T-helper 9 cell (primary cell): ENCODE data around the gene IL3.

Experiments used
- DNase-seq: peaks from one replicate; pipeline ENCODE4 v3.0.0-alpha.2; 2020
- total RNA-seq, 2 donors: gene quantifications; one replicate each; lab custom pipeline; 2026; lab: John Stamatoyannopoulos, UW

Gene IL3, protein sequence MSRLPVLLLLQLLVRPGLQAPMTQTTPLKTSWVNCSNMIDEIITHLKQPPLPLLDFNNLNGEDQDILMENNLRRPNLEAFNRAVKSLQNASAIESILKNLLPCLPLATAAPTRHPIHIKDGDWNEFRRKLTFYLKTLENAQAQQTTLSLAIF
- total RNA-seq: 0 reads per million in 2 donors

DNA sequence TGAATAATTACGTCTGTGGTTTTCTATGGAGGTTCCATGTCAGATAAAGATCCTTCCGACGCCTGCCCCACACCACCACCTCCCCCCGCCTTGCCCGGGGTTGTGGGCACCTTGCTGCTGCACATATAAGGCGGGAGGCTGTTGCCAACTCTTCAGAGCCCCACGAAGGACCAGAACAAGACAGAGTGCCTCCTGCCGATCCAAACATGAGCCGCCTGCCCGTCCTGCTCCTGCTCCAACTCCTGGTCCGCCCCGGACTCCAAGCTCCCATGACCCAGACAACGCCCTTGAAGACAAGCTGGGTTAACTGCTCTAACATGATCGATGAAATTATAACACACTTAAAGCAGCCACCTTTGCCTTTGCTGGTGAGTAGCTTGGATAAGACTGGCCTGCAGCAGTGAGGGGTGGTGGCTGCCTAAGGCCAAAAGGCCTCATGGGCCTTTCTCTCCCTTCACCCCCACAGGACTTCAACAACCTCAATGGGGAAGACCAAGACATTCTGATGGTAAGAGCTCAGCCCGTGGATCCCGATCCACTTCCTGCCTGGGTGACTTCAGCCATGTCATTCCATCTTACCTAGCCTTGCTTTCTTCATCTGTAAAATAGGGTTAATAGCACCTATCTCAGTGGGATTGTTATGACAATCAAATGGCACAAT, at the start of gene IL3:
TSS of gene IL3 (plus strand) at position 155 of the 661 bp plus-strand sequence. CDS start at position 207, 52 bp downstream.
- DNase-seq: no peak

- DNase-seq: no peak
These were observed 49.4 kb upstream of the IL3 start for GRCh38 chr5:132010989-132011621.

- DNase-seq: peak; percentile 48
These were observed 48.7 kb upstream of the IL3 start, which contains the start of gene ACSL6 for GRCh38 chr5:132011622-132012343. TSS of gene ACSL6 (minus strand) at chr5:132011658. CDS start at chr5:132011553, 105 bp downstream.

- no peak for DNase-seq
These were observed 48.0 kb upstream of the IL3 start for GRCh38 chr5:132012371-132013005.

GRCh38 chr5:132013006-132013689, 47.3 kb upstream of the IL3 start:
- DNase-seq: no peak

GRCh38 chr5:132013711-132014110, 46.7 kb upstream of the IL3 start:
- no peak for DNase-seq

DNA sequence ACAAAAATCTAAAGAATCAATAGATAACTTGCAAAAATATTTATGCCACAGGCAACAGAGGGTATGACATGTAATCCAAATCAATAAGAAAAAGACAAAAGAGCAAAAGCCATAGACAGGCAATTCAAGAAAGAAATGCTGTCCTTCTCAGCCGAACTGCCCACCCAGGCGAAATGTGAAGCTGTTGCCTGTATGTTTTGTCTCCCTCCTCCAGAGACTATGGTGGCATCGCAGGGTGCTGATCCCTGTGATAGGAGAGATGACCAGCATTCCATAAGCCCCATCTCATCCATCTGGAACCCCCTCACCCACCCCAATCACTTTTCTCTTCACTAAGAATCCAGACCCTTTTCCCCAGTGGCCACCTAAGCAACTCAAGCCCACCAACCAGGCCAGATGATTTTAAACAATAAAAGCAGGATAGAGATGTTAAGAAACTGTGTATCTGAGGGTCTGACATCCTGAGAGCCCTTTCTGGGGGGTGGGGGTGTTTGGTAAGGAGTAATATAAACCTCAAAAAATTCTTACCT, 43.7 kb upstream of the IL3 start:
- no peak for DNase-seq

DNA sequence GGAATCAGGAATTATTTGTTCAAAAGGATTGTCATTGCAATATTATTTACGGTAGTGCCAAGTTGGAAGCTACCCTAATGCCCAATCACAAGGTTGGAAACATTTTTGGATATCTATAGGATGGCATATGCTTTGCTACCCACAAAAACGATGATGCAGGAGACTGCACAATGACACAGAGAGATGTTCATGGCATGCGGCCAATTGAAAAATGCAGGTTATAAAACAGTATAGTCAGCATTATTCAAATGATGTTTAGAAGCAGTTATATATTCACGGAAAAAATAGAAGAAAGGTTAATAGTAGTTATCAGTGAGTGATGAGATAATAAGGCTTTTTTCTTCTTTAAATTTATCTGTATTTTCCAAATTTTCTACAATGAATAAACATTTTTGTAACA, 43.1 kb upstream of the IL3 start:
- DNase-seq: no peak

- no peak for DNase-seq
These were observed 42.5 kb upstream of the IL3 start for GRCh38 chr5:132017738-132018625.

DNA sequence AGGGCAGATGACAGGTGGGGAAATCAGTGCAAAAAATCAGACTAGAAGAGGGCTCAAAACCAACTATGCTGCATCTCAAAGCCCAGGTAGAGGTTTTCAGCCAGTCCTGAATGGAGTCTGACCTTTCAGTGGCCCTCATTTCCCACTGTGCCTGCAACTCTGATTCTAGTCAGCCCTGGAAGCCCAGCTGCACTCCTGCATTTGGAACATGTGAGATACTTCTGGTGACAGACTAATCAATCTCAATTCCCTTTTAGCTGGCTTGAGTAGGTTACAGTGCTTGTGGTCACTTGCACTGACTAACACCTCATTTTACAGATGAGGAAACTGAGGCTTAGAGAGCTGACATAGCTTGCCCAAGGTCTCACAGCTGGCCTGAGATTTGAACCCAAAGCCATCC, 41.1 kb upstream of the IL3 start:
- DNase-seq: no peak

- peak; percentile 49 for DNase-seq
These were observed 40.4 kb upstream of the IL3 start for GRCh38 chr5:132019857-132020555.

DNA sequence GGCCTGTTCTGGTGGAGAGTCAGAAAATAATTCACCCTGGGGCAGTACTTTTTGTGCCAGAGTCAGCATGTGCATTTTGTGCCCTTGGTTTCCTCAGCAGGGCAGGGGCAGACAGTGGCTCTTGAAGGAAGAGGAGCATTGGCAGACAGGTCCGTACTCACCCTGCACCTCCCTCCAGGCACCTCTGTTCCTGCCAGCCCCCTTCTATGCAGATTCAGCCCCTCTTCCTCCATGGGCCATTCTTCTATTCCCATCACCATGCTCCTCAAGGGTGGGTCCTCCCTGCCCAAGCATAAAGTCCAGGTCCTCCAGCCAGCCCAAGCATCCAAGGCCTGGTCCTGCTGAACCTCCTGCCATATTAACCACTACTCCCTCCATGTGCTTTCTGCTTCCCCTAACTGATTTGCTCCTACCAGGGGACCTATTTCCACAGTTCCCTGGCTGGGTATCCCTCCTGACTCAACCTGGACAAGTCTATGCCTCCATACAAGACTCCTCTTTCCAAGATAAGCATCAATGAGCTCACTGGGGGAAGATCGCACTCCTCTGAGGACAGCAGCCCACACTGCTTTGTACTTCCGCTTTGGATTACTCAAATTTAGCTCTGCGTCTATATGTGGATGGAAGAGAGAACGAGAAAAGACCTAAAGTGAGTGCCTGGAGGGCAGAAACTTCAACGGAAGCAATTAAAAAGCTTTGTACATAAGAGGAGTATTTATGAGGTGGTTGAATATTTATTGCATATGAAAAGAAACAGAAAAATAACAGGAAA, 39.7 kb upstream of the IL3 start:
- no peak for DNase-seq

DNA sequence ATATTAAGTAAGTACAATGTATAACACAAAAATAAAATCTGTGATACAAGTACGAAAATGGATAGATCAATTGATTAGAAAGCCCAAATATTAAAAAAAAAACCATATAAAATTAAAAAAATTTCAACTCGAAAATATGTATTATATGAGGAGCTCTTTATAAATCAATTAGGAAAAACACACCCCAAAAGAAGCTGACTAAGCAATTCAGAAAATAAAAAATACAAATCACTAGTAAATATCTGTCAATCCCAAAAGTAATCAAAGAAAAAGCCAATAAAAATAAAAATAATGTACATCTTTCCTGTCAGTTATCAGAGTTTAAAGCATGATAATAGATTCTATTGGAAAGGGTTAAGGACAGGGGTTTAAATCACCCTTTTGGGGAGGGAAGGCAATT, 38.8 kb upstream of the IL3 start:
- DNase-seq: no peak

DNA sequence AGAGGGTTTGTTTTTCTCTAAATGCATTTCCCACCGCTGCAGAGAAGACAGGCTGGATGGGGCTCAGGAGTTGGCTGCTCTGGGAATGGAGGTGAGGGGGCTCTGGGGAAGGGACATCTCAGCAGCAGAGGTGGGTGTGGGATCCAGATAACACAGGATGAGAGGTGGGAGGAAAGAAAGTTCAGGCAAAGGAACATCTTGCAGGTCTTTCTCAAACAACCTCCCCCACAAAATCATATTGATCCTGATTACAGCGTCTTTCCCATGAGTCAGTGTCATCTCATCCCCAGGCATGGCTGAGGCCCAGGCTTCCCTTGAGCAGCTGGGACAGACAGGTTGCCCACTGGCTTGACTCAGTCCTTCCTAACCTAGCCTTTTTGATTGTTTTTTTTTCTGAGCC, 37.7 kb upstream of the IL3 start:
- DNase-seq: no peak

DNA sequence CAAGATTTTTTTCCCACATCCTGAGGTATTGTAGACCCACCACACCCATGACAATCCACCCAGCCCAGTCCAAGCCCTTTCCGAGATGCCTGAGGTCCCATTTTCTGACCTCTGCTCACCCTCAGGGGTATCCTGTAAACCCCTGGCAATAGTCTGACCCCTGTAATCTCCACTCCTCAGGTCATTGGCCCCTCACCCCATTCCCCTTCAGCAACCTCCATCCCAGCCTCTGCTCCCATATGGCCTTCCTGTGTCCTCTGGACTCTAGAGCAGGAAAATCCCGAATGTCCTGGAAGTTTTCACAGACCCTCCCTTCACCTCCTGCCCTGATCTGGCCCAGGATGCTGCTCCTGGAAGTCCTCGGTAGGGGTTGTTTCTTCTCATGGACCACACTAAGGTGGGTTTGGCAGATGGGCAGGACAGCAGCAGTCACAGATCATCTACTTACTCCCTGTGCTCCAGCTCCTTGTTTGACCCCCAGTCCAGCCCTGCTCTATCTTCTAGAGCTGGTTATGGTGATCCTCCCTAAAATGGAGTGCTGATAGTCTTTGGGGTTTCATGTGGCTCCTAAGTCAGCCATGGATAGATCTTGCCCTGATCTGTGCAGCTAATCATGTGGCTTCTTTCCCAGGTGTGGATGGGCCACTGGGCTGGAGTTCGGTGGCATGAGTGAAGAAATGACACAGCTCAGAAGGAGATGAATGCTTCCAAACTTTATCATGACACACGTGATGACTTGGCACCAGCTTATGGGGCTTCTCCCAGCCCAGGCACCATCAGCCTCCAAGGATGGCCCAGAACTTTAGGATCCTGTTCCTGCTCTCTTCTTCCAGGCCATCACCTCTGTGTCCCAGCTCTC, 37.0 kb upstream of the IL3 start:
- no peak for DNase-seq

DNA sequence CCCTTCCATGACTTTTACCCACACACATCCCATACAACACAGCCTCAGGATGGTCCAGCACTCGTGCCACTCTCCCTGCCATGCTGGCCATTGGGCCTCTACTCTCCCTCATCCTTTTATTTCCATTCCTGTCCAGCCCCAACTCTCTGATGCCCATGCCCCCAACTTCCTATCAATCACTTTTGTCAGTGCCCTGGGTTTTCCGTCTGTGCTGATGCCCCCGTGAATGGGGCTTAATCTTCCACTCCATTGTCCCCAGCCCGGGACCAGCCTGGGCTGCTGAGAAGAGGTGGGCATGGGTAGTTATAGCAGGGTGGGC, 36.4 kb upstream of the IL3 start:
- DNase-seq: no peak

DNA sequence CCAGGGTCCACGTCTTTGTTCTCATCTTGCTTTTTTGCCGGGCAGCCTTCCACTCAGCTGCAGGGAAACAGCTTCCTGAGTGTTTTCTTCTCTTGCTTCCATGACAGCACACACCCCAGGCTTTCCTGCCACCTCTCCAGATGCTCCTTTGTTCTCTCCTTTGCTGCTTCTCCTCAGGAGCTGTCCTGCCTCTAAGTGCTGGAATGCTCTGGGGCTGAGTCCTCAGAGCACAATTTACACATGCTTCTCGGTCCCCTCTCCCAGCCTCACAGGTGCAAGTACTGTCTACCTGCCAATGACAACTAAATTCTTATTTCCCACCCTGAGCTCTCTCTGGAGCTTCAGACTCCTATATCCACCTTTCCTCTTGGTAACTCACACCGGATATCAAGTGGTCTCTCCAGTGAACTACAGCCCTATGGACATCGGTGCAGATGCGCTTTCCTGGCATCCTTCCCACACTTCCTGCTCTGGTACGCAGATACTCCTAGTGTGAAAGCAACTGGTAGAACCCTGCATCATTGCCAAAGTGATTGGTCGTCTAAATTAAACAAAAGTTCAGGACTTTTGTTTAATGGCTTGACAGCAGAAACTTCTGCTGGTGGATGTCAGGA, 35.6 kb upstream of the IL3 start:
- DNase-seq: no peak

GRCh38 chr5:132025403-132025971, 35.0 kb upstream of the IL3 start:
- no peak for DNase-seq
